Measurements from ENCODE around the gene ZNF385C.

DNA sequence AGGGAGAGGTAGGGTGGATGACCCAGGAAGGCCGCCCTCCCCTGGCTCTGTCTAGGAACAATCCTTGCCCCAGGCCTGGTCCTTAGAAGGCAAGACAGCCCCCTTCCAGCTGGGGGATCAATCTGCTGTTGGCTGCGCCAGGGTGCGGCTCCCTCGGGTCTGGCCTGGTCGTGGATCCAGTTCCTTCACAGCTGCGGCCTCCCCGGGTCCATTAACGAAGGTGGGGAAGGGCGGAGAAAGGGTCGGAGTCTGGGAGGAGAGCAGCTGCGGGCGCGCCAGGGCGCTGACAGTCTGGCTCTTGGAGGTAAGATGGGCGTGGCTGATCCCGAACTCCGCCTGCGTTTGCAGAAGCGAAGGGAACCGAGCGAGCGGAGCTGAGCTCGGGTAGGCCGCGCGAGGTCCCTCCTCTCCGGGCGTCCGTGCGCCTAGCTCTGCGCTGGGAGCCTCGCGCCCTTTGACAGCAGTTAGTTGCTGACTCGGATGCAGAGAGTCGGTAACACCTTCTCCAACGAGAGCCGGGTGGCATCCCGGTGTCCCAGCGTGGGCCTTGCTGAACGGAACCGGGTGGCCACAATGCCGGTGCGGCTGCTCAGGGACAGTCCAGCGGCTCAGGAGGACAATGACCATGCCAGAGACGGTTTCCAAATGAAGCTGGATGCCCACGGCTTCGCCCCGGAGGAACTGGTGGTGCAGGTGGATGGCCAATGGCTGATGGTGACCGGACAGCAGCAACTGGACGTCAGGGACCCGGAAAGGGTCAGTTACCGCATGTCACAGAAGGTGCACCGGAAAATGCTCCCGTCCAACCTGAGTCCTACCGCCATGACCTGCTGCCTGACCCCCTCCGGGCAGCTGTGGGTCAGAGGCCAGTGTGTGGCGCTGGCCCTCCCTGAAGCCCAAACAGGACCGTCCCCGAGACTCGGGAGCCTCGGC lies 24.4 kb upstream of the ZNF385C start, which contains the start of gene HSPB9:
- TF ChIP-seq, protein P1, sequence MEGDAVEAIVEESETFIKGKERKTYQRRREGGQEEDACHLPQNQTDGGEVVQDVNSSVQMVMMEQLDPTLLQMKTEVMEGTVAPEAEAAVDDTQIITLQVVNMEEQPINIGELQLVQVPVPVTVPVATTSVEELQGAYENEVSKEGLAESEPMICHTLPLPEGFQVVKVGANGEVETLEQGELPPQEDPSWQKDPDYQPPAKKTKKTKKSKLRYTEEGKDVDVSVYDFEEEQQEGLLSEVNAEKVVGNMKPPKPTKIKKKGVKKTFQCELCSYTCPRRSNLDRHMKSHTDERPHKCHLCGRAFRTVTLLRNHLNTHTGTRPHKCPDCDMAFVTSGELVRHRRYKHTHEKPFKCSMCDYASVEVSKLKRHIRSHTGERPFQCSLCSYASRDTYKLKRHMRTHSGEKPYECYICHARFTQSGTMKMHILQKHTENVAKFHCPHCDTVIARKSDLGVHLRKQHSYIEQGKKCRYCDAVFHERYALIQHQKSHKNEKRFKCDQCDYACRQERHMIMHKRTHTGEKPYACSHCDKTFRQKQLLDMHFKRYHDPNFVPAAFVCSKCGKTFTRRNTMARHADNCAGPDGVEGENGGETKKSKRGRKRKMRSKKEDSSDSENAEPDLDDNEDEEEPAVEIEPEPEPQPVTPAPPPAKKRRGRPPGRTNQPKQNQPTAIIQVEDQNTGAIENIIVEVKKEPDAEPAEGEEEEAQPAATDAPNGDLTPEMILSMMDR (IDR thresholded peaks at IDR 0.05; ENCODE audit: insufficient read depth, low read length): no peak
- TF ChIP-seq GABPA (IDR thresholded peaks at IDR 0.05; ENCODE audit: low read depth) (no peak), POLR2AphosphoS5 (IDR thresholded peaks at IDR 0.05; ENCODE audit: low read depth) (no peak)
- TF ChIP-seq, protein P2, sequence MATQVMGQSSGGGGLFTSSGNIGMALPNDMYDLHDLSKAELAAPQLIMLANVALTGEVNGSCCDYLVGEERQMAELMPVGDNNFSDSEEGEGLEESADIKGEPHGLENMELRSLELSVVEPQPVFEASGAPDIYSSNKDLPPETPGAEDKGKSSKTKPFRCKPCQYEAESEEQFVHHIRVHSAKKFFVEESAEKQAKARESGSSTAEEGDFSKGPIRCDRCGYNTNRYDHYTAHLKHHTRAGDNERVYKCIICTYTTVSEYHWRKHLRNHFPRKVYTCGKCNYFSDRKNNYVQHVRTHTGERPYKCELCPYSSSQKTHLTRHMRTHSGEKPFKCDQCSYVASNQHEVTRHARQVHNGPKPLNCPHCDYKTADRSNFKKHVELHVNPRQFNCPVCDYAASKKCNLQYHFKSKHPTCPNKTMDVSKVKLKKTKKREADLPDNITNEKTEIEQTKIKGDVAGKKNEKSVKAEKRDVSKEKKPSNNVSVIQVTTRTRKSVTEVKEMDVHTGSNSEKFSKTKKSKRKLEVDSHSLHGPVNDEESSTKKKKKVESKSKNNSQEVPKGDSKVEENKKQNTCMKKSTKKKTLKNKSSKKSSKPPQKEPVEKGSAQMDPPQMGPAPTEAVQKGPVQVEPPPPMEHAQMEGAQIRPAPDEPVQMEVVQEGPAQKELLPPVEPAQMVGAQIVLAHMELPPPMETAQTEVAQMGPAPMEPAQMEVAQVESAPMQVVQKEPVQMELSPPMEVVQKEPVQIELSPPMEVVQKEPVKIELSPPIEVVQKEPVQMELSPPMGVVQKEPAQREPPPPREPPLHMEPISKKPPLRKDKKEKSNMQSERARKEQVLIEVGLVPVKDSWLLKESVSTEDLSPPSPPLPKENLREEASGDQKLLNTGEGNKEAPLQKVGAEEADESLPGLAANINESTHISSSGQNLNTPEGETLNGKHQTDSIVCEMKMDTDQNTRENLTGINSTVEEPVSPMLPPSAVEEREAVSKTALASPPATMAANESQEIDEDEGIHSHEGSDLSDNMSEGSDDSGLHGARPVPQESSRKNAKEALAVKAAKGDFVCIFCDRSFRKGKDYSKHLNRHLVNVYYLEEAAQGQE (IDR thresholded peaks at IDR 0.05; ENCODE audit: insufficient replicate concordance, low read depth): no peak
